ENCODE results near the gene CFAP69.

DNA sequence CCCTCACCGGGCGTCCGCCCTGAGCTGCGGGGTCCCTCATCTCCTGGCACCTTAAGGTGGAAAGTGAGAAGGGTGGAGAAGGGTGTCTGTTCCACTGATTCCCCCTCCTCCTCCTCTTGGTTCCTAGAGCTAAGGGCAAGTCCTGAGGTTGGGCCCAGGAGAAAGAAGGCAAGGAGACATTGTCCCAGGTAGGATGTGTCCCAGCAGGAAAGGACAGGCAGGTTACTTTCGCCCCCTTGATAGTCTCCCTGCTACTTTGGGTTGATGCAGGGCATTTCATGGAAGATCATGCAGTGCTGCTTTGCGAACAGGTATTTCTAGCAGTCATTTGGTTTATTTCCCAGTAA lies 32.9 kb upstream of the CFAP69 start:
- TF ChIP-seq, protein P1, sequence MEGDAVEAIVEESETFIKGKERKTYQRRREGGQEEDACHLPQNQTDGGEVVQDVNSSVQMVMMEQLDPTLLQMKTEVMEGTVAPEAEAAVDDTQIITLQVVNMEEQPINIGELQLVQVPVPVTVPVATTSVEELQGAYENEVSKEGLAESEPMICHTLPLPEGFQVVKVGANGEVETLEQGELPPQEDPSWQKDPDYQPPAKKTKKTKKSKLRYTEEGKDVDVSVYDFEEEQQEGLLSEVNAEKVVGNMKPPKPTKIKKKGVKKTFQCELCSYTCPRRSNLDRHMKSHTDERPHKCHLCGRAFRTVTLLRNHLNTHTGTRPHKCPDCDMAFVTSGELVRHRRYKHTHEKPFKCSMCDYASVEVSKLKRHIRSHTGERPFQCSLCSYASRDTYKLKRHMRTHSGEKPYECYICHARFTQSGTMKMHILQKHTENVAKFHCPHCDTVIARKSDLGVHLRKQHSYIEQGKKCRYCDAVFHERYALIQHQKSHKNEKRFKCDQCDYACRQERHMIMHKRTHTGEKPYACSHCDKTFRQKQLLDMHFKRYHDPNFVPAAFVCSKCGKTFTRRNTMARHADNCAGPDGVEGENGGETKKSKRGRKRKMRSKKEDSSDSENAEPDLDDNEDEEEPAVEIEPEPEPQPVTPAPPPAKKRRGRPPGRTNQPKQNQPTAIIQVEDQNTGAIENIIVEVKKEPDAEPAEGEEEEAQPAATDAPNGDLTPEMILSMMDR (conservative IDR thresholded peaks at IDR 0.05; ENCODE audit: low read depth, low read length): no peak
- no peak for TF ChIP-seq EZH2phosphoT487 (IDR thresholded peaks at IDR 0.05; ENCODE audit: borderline replicate concordance, low read length)
- TF ChIP-seq EZH2 (IDR thresholded peaks at IDR 0.05; ENCODE audit: low read length, unreplicated experiment): no peak

All from PC-3 (cell line).